HepG2 (cell line): Measurements from ENCODE around the gene GADD45GIP1. TPM values are rescaled to one million over a fixed set of nuclear protein-coding genes. Genes with fewer than 3 reads are reported as not detected.

Experiments used
- CENPT ChIP-seq: sonication (generic); formaldehyde crosslinking; IDR thresholded peaks from 2 replicates; pipeline ENCODE4 v1.8.0; 2022; ENCODE audit warnings: low read depth, mild to moderate bottlenecking, moderate library complexity, missing genetic modification reagents
- GTF3A ChIP-seq: sonication (generic); formaldehyde crosslinking; conservative IDR thresholded peaks from 2 replicates; pipeline ENCODE4 v1.4.0; 2020; ENCODE audit warnings: mild to moderate bottlenecking, missing genetic modification reagents
- NR2F6 ChIP-seq, 2 experiments: IDR thresholded peaks; 2 replicates each; pipeline ENCODE4 v1.6.1; 2016; ENCODE audit warnings: antibody characterized with exemption in 1 of 2, mild to moderate bottlenecking in 1 of 2
- RARA ChIP-seq: IDR thresholded peaks from 2 replicates; pipeline ENCODE4 v1.6.1; 2016; ENCODE audit warnings: missing genetic modification reagents, missing compliant biosample characterization
- SETDB1 ChIP-seq: sonication (generic); formaldehyde crosslinking; IDR thresholded peaks from 2 replicates; pipeline ENCODE4 v1.5.1; 2020; ENCODE audit warnings: missing genetic modification reagents, mild to moderate bottlenecking, borderline replicate concordance
- SMAD9 ChIP-seq: sonication (generic); formaldehyde crosslinking; IDR thresholded peaks from 2 replicates; pipeline ENCODE4 v1.5.1; 2020; ENCODE audit warnings: mild to moderate bottlenecking, missing genetic modification reagents
- SRSF4 ChIP-seq: fragments of 200-400 bp; formaldehyde crosslinking; IDR thresholded peaks from one replicate; pipeline ENCODE4 v1.6.1; 2018; ENCODE audit warnings: mild to moderate bottlenecking, low read depth, low read length, moderate library complexity; ENCODE audit not compliant: poor library complexity, severe bottlenecking
- TARDBP ChIP-seq: sonication (generic); formaldehyde crosslinking; IDR thresholded peaks from 2 replicates; pipeline ENCODE4 v1.8.0; 2022; ENCODE audit warnings: mild to moderate bottlenecking, missing genetic modification reagents
- ZBTB42 ChIP-seq: sonication (generic); formaldehyde crosslinking; IDR thresholded peaks from 2 replicates; pipeline ENCODE4 v1.5.0; 2020; ENCODE audit warnings: mild to moderate bottlenecking, missing genetic modification reagents
- ZKSCAN1 ChIP-seq: fragments of 150-350 bp; IDR thresholded peaks from 2 replicates; pipeline ENCODE4 v1.6.1; 2014; ENCODE audit warnings: low read length
- ZNF354B ChIP-seq: sonication (generic); formaldehyde crosslinking; IDR thresholded peaks from 2 replicates; pipeline ENCODE4 v1.8.0; 2022; ENCODE audit warnings: mild to moderate bottlenecking, missing genetic modification reagents
- ZNF496 ChIP-seq: sonication (generic); formaldehyde crosslinking; IDR thresholded peaks from 2 replicates; pipeline ENCODE4 v1.8.1; 2023; ENCODE audit warnings: mild to moderate bottlenecking, moderate library complexity, missing genetic modification reagents; ENCODE audit not compliant: insufficient replicate concordance
- ZNF792 ChIP-seq: IDR thresholded peaks from 2 replicates; pipeline ENCODE4 v1.6.1; 2016
- polyA plus RNA-seq, 8 experiments: library from polyadenylated mRNA; depleted of rRNA in 3 of 8; stranded (reverse) in 7 of 8; unstranded in 1 of 8; fragments of >200 nt; fragmentation: Illumina TruSeq in 4 of 8; extraction: Trizol in 4 of 8; gene quantifications; 2 replicates each; pipeline versions ENCODE4 v1.2.1 to v1.2.3, GENCODE V29; 2011 to 2016; ENCODE audit warnings: low read depth in 4 of 8, missing spikeins in 1 of 8, mixed read lengths in 1 of 8; ENCODE audit not compliant: insufficient read depth in 1 of 8
- total RNA-seq, 5 experiments: library from RNA; depleted of rRNA; stranded (reverse); fragments of >200 nt; fragmentation: Illumina TruSeq; extraction: Trizol; gene quantifications; 2 replicates each; pipeline ENCODE4 v1.2.3, GENCODE V29; 2016; ENCODE audit warnings: low read depth in 1 of 5
- TF ChIP-seq, protein P1 (sequence below): sonication (generic); formaldehyde crosslinking; IDR thresholded peaks from 2 replicates; pipeline ENCODE4 v1.4.0; 2020; ENCODE audit warnings: missing genetic modification reagents, borderline replicate concordance
- TF ChIP-seq, protein P2 (sequence below): sonication (generic); formaldehyde crosslinking; IDR thresholded peaks from 2 replicates; pipeline ENCODE4 v1.4.0; 2020; ENCODE audit warnings: mild to moderate bottlenecking, missing genetic modification reagents
- TF ChIP-seq, protein P3 (sequence below): sonication (generic); formaldehyde crosslinking; IDR thresholded peaks from 2 replicates; pipeline ENCODE4 v1.4.0; 2020; ENCODE audit warnings: missing genetic modification reagents
- TF ChIP-seq, protein P4 (sequence below): sonication (generic); formaldehyde crosslinking; IDR thresholded peaks from 2 replicates; pipeline ENCODE4 v1.5.0; 2020; ENCODE audit warnings: missing genetic modification reagents
- TF ChIP-seq, protein P5 (sequence below): IDR thresholded peaks from 2 replicates; pipeline ENCODE4 v1.6.1; 2016; ENCODE audit warnings: control low read depth
- TF ChIP-seq, protein P6 (sequence below): sonication (generic); formaldehyde crosslinking; IDR thresholded peaks from 2 replicates; pipeline ENCODE4 v1.8.0; 2022; ENCODE audit warnings: missing genetic modification reagents, low read depth, mild to moderate bottlenecking, borderline replicate concordance

Gene GADD45GIP1
- total and polyA plus RNA-seq, 2 of the 13 experiments (the other 11 are each of a cell fraction or from before 2014, with no cell fraction given), result 24.6 to 30.7 TPM

DNA sequence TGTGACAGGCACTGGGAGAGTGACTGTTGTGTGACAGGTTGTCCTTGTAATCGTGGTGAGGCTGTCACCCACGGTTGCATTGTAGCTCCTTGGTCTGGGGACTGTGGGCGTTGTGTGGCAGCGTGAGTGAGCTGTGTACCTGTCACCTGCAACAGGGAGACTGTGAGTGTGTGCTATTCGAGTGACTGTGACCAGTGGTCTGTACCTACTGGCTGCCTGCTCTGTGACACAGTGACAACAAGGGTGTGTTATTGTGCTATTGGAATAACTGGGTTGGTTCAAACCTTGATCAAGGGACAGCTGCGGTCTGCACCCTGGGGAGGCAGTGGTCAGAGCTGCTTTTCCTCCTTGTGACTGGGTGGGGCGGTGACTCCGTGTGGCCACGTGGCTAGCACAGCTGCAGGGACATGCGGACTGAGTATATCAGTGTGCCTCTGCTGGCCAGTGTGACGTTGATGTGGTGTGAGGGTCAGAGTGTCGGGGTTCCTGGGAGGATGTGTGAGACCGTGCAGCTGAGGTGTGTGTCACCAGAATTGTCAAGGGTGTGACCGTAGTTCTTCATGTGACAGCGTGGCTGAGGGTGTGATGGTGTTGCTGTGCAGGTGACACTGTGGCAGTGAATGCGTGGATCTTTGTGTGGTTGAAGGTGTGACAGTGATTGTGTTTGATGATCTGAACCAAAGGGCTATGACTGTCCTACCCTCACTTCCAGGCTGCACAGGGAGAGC is 28.2 kb upstream of the GADD45GIP1 start (continued):
- TF ChIP-seq, protein P1, sequence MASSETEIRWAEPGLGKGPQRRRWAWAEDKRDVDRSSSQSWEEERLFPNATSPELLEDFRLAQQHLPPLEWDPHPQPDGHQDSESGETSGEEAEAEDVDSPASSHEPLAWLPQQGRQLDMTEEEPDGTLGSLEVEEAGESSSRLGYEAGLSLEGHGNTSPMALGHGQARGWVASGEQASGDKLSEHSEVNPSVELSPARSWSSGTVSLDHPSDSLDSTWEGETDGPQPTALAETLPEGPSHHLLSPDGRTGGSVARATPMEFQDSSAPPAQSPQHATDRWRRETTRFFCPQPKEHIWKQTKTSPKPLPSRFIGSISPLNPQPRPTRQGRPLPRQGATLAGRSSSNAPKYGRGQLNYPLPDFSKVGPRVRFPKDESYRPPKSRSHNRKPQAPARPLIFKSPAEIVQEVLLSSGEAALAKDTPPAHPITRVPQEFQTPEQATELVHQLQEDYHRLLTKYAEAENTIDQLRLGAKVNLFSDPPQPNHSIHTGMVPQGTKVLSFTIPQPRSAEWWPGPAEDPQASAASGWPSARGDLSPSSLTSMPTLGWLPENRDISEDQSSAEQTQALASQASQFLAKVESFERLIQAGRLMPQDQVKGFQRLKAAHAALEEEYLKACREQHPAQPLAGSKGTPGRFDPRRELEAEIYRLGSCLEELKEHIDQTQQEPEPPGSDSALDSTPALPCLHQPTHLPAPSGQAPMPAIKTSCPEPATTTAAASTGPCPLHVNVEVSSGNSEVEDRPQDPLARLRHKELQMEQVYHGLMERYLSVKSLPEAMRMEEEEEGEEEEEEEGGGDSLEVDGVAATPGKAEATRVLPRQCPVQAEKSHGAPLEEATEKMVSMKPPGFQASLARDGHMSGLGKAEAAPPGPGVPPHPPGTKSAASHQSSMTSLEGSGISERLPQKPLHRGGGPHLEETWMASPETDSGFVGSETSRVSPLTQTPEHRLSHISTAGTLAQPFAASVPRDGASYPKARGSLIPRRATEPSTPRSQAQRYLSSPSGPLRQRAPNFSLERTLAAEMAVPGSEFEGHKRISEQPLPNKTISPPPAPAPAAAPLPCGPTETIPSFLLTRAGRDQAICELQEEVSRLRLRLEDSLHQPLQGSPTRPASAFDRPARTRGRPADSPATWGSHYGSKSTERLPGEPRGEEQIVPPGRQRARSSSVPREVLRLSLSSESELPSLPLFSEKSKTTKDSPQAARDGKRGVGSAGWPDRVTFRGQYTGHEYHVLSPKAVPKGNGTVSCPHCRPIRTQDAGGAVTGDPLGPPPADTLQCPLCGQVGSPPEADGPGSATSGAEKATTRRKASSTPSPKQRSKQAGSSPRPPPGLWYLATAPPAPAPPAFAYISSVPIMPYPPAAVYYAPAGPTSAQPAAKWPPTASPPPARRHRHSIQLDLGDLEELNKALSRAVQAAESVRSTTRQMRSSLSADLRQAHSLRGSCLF (CRISPR knock-in tag), result no peak
- TF ChIP-seq, protein P2, sequence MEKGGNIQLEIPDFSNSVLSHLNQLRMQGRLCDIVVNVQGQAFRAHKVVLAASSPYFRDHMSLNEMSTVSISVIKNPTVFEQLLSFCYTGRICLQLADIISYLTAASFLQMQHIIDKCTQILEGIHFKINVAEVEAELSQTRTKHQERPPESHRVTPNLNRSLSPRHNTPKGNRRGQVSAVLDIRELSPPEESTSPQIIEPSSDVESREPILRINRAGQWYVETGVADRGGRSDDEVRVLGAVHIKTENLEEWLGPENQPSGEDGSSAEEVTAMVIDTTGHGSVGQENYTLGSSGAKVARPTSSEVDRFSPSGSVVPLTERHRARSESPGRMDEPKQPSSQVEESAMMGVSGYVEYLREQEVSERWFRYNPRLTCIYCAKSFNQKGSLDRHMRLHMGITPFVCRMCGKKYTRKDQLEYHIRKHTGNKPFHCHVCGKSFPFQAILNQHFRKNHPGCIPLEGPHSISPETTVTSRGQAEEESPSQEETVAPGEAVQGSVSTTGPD (CRISPR knock-in tag), result no peak
- no peak for TF ChIP-seq ZNF496 (CRISPR knock-in tag)
- TF ChIP-seq ZKSCAN1, result no peak
- no peak for TF ChIP-seq TARDBP
- TF ChIP-seq ZBTB42 (CRISPR knock-in tag), result no peak; the same call in 1 of the 2 replicates
- no peak for TF ChIP-seq SRSF4
- TF ChIP-seq, protein P3, sequence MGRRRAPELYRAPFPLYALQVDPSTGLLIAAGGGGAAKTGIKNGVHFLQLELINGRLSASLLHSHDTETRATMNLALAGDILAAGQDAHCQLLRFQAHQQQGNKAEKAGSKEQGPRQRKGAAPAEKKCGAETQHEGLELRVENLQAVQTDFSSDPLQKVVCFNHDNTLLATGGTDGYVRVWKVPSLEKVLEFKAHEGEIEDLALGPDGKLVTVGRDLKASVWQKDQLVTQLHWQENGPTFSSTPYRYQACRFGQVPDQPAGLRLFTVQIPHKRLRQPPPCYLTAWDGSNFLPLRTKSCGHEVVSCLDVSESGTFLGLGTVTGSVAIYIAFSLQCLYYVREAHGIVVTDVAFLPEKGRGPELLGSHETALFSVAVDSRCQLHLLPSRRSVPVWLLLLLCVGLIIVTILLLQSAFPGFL, result no peak
- TF ChIP-seq, protein P4, sequence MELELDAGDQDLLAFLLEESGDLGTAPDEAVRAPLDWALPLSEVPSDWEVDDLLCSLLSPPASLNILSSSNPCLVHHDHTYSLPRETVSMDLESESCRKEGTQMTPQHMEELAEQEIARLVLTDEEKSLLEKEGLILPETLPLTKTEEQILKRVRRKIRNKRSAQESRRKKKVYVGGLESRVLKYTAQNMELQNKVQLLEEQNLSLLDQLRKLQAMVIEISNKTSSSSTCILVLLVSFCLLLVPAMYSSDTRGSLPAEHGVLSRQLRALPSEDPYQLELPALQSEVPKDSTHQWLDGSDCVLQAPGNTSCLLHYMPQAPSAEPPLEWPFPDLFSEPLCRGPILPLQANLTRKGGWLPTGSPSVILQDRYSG (CRISPR knock-in tag), result no peak
- no peak for TF ChIP-seq CENPT
- TF ChIP-seq RARA (CRISPR knock-in tag), result peak; percentile 34; the same call in 1 of the 2 replicates
- TF ChIP-seq SETDB1 (CRISPR knock-in tag), result no peak
- no peak for TF ChIP-seq NR2F6 (IDR thresholded peaks at IDR 0.05)
- TF ChIP-seq NR2F6 (CRISPR knock-in tag; IDR thresholded peaks at IDR 0.05), result no peak
- 0 out of 2 replicates have a peak, but pooled peaks have one; percentile 31 for TF ChIP-seq GTF3A (CRISPR knock-in tag)
- TF ChIP-seq ZNF792 (CRISPR knock-in tag), result peak; percentile 74; the same call in 1 of the 2 replicates
- TF ChIP-seq ZNF354B (CRISPR knock-in tag), result no peak
- TF ChIP-seq, protein P5, sequence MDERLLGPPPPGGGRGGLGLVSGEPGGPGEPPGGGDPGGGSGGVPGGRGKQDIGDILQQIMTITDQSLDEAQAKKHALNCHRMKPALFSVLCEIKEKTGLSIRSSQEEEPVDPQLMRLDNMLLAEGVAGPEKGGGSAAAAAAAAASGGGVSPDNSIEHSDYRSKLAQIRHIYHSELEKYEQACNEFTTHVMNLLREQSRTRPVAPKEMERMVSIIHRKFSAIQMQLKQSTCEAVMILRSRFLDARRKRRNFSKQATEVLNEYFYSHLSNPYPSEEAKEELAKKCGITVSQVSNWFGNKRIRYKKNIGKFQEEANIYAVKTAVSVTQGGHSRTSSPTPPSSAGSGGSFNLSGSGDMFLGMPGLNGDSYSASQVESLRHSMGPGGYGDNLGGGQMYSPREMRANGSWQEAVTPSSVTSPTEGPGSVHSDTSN (CRISPR knock-in tag), result no peak
- TF ChIP-seq, protein P6, sequence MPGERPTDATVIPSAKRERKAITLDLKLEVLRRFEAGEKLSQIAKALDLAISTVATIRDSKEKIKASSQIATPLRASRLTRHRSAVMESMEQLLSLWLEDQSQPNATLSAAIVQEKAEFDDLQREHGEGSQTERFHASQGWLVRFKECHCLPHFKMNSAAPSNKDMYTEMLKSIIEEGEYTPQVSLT (CRISPR knock-in tag), result no peak
- no peak for TF ChIP-seq SMAD9
